OCI-LY1 (cell line): ENCODE measurements around the gene PDE9A.

ENCODE experiments used
- CTCF ChIP-seq: fragments of 200-600 bp; sonication (generic), shearing (Covaris generic); IDR thresholded peaks from 2 replicates; pipeline ENCODE4 v1.5.1; 2017; ENCODE audit warnings: mild to moderate bottlenecking, antibody characterized with exemption, low read length, moderate library complexity, mixed read lengths
- EZH2 ChIP-seq: fragments of 200-600 bp; sonication (generic), shearing (Covaris generic); IDR thresholded peaks from 2 replicates; pipeline ENCODE4 v1.8.0; 2017; ENCODE audit warnings: borderline replicate concordance, mixed run types, mild to moderate bottlenecking, antibody characterized with exemption, low read length, moderate library complexity, mixed read lengths

- TF ChIP-seq CTCF (no peak), EZH2 (no peak)
Observed at GRCh38 chr21:42766739-42767560, 113.5 kb downstream of the PDE9A start.
